HepG2 (cell line): ENCODE data around the gene CADM4. TPM values are rescaled to one million over a fixed set of nuclear protein-coding genes. Genes with fewer than 3 reads are reported as not detected.

ENCODE experiments used
- ARID2 ChIP-seq: sonication (generic); formaldehyde crosslinking; IDR thresholded peaks from 2 replicates; pipeline ENCODE4 v1.8.1; 2022; ENCODE audit warnings: mild to moderate bottlenecking, missing genetic modification reagents, borderline replicate concordance
- CREM ChIP-seq, 2 experiments: sonication (generic) in 1 of 2; formaldehyde crosslinking in 1 of 2; IDR thresholded peaks; 2 replicates each; pipeline versions ENCODE4 v1.4.0 to v1.6.1; 2016 to 2020; ENCODE audit warnings: antibody characterized with exemption in 1 of 2, mild to moderate bottlenecking in 1 of 2, missing genetic modification reagents in 1 of 2
- HHEX ChIP-seq: IDR thresholded peaks from 2 replicates; pipeline ENCODE4 v1.6.1; 2016; ENCODE audit warnings: control low read depth
- ISL2 ChIP-seq: sonication (generic); formaldehyde crosslinking; IDR thresholded peaks from 2 replicates; pipeline ENCODE4 v1.5.0; 2020; ENCODE audit warnings: missing genetic modification reagents
- KDM4B ChIP-seq: sonication (generic); formaldehyde crosslinking; IDR thresholded peaks from 2 replicates; pipeline ENCODE4 v1.4.0; 2020; ENCODE audit warnings: missing genetic modification reagents
- MBNL3 ChIP-seq: fragments of 250-450 bp; sonication (Bioruptor Pico); conservative IDR thresholded peaks from 2 replicates; pipeline ENCODE4 v1.8.0; 2022; ENCODE audit warnings: mild to moderate bottlenecking, inconsistent platforms
- MTF2 ChIP-seq: sonication (generic); formaldehyde crosslinking; IDR thresholded peaks from 2 replicates; pipeline ENCODE4 v1.5.0; 2020; ENCODE audit warnings: missing genetic modification reagents, borderline replicate concordance
- RAD51 ChIP-seq: fragments of 450-650 bp; IDR thresholded peaks from 2 replicates; pipeline ENCODE4 v1.6.1; 2016; ENCODE audit warnings: borderline replicate concordance
- RARA ChIP-seq: IDR thresholded peaks from 2 replicates; pipeline ENCODE4 v1.6.1; 2016; ENCODE audit warnings: missing genetic modification reagents, missing compliant biosample characterization
- SPEN ChIP-seq: sonication (generic); formaldehyde crosslinking; IDR thresholded peaks from 2 replicates; pipeline ENCODE4 v1.5.1; 2020; ENCODE audit warnings: low read depth, mild to moderate bottlenecking, missing genetic modification reagents
- TBP ChIP-seq: sonication (generic); formaldehyde crosslinking; IDR thresholded peaks from 2 replicates; pipeline ENCODE4 v1.5.0; 2020; ENCODE audit warnings: missing genetic modification reagents
- ZMYM3 ChIP-seq: sonication (generic); formaldehyde crosslinking; IDR thresholded peaks from 2 replicates; pipeline ENCODE4 v1.5.1; 2020; ENCODE audit warnings: mild to moderate bottlenecking, missing genetic modification reagents
- ZNF550 ChIP-seq: sonication (generic); formaldehyde crosslinking; IDR thresholded peaks from 2 replicates; pipeline ENCODE4 v1.4.0; 2020; ENCODE audit warnings: mild to moderate bottlenecking, missing genetic modification reagents, borderline replicate concordance
- ZNF740 ChIP-seq: sonication (generic); formaldehyde crosslinking; IDR thresholded peaks from 2 replicates; pipeline ENCODE4 v1.4.0; 2020; ENCODE audit warnings: missing genetic modification reagents
- polyA plus RNA-seq, 8 experiments: library from polyadenylated mRNA; depleted of rRNA in 3 of 8; stranded (reverse) in 7 of 8; unstranded in 1 of 8; fragments of >200 nt; fragmentation: Illumina TruSeq in 4 of 8; extraction: Trizol in 4 of 8; gene quantifications; 2 replicates each; pipeline versions ENCODE4 v1.2.1 to v1.2.3, GENCODE V29; 2011 to 2016; ENCODE audit warnings: low read depth in 4 of 8, missing spikeins in 1 of 8, mixed read lengths in 1 of 8; ENCODE audit not compliant: insufficient read depth in 1 of 8
- total RNA-seq, 5 experiments: library from RNA; depleted of rRNA; stranded (reverse); fragments of >200 nt; fragmentation: Illumina TruSeq; extraction: Trizol; gene quantifications; 2 replicates each; pipeline ENCODE4 v1.2.3, GENCODE V29; 2016; ENCODE audit warnings: low read depth in 1 of 5
- TF ChIP-seq, protein P1 (sequence below): sonication (generic); formaldehyde crosslinking; IDR thresholded peaks from 2 replicates; pipeline ENCODE4 v1.5.1; 2020; ENCODE audit warnings: mild to moderate bottlenecking, moderate library complexity, missing genetic modification reagents
- TF ChIP-seq, protein P2 (sequence below): sonication (generic); formaldehyde crosslinking; IDR thresholded peaks from 2 replicates; pipeline ENCODE4 v1.8.1; 2022; ENCODE audit warnings: mild to moderate bottlenecking, missing genetic modification reagents
- TF ChIP-seq, protein P3 (sequence below): sonication (generic); formaldehyde crosslinking; IDR thresholded peaks from 2 replicates; pipeline ENCODE4 v1.9.0; 2022; ENCODE audit warnings: missing genetic modification reagents, mild to moderate bottlenecking, borderline replicate concordance
- TF ChIP-seq, protein P4 (sequence below): sonication (generic); formaldehyde crosslinking; IDR thresholded peaks from 2 replicates; pipeline ENCODE4 v1.8.0; 2022; ENCODE audit warnings: mild to moderate bottlenecking, missing genetic modification reagents; ENCODE audit not compliant: insufficient replicate concordance

Gene CADM4
- total and polyA plus RNA-seq, 2 of the 13 experiments (the other 11 are each of a cell fraction or from before 2014, with no cell fraction given), result 8.5 to 16.0 TPM

DNA sequence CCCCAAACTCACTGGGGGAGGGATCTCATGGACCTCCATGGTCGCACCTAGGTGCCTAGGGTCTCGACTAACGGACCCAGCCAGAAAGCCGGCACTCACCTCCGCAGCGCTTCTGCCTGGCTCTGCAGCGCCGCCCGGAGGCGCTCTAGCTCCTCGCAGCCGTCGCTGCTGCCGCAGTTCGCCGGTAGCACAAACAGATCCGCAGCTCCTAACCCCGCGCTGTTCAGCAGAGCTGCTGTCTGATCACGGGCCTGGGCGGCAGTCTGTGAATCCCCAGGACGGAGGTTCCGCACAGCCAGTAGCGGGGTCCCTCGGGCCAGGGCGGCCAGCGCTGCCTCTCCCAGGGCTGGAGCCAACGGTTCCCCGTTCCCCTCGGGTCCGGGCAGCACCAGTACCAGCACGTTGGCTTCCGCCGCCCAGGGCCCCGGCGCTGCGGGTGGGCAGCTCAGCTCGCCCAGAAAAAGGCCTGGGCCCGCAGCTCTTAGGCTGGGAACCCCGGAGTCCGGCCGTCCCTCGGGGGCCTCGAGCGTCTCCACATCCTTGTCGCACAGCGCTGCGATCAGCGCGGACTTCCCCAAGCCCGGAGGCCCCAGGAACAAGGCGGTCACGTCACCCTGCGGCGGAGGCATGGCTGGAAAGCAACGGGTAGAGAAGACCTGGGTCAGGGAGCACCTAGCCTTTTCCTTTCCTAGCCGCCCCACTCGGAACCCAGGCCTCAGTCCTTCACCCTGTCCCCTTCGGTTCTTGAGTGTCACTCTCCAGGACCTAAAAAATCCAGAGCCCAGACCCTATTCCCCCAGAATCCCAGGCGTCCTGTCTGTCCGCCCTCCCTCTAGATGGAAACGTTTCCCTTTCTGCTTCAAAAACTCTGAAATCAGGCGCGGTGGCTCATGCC lies 44.7 kb downstream of the CADM4 start (continued):
- TF ChIP-seq, protein P1, sequence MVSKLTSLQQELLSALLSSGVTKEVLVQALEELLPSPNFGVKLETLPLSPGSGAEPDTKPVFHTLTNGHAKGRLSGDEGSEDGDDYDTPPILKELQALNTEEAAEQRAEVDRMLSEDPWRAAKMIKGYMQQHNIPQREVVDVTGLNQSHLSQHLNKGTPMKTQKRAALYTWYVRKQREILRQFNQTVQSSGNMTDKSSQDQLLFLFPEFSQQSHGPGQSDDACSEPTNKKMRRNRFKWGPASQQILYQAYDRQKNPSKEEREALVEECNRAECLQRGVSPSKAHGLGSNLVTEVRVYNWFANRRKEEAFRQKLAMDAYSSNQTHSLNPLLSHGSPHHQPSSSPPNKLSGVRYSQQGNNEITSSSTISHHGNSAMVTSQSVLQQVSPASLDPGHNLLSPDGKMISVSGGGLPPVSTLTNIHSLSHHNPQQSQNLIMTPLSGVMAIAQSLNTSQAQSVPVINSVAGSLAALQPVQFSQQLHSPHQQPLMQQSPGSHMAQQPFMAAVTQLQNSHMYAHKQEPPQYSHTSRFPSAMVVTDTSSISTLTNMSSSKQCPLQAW (CRISPR knock-in tag), result peak; percentile 48; the same call in 1 of the 2 replicates
- TF ChIP-seq, protein P2, sequence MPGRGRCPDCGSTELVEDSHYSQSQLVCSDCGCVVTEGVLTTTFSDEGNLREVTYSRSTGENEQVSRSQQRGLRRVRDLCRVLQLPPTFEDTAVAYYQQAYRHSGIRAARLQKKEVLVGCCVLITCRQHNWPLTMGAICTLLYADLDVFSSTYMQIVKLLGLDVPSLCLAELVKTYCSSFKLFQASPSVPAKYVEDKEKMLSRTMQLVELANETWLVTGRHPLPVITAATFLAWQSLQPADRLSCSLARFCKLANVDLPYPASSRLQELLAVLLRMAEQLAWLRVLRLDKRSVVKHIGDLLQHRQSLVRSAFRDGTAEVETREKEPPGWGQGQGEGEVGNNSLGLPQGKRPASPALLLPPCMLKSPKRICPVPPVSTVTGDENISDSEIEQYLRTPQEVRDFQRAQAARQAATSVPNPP (CRISPR knock-in tag), result no peak
- TF ChIP-seq, protein P3, sequence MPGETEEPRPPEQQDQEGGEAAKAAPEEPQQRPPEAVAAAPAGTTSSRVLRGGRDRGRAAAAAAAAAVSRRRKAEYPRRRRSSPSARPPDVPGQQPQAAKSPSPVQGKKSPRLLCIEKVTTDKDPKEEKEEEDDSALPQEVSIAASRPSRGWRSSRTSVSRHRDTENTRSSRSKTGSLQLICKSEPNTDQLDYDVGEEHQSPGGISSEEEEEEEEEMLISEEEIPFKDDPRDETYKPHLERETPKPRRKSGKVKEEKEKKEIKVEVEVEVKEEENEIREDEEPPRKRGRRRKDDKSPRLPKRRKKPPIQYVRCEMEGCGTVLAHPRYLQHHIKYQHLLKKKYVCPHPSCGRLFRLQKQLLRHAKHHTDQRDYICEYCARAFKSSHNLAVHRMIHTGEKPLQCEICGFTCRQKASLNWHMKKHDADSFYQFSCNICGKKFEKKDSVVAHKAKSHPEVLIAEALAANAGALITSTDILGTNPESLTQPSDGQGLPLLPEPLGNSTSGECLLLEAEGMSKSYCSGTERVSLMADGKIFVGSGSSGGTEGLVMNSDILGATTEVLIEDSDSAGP (CRISPR knock-in tag), result 0 out of 2 replicates have a peak, but pooled peaks have one; percentile 54
- no peak for TF ChIP-seq MTF2 (CRISPR knock-in tag)
- no peak for TF ChIP-seq HHEX (CRISPR knock-in tag)
- no peak for TF ChIP-seq MBNL3 (CRISPR knock-in tag)
- TF ChIP-seq ZNF740, result no peak
- TF ChIP-seq ZNF550 (CRISPR knock-in tag), result no peak
- no peak for TF ChIP-seq CREM (IDR thresholded peaks at IDR 0.05)
- no peak for TF ChIP-seq CREM (CRISPR knock-in tag; IDR thresholded peaks at IDR 0.05)
- no peak for TF ChIP-seq ZMYM3 (CRISPR knock-in tag)
- TF ChIP-seq ARID2 (CRISPR knock-in tag), result no peak
- TF ChIP-seq, protein P4, sequence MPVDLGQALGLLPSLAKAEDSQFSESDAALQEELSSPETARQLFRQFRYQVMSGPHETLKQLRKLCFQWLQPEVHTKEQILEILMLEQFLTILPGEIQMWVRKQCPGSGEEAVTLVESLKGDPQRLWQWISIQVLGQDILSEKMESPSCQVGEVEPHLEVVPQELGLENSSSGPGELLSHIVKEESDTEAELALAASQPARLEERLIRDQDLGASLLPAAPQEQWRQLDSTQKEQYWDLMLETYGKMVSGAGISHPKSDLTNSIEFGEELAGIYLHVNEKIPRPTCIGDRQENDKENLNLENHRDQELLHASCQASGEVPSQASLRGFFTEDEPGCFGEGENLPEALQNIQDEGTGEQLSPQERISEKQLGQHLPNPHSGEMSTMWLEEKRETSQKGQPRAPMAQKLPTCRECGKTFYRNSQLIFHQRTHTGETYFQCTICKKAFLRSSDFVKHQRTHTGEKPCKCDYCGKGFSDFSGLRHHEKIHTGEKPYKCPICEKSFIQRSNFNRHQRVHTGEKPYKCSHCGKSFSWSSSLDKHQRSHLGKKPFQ (CRISPR knock-in tag), result peak; percentile 12
- no peak for TF ChIP-seq TBP (CRISPR knock-in tag)
- peak; percentile 37; the same call in 1 of the 2 replicates for TF ChIP-seq SPEN (CRISPR knock-in tag)
- no peak for TF ChIP-seq KDM4B (CRISPR knock-in tag)
- TF ChIP-seq RAD51, result no peak
- no peak for TF ChIP-seq RARA
- peak; percentile 14; the same call in 1 of the 2 replicates for TF ChIP-seq ISL2 (CRISPR knock-in tag)
